Measurements from ENCODE around the gene RREB1. TPM values are rescaled to one million over a fixed set of nuclear protein-coding genes. Genes with fewer than 3 reads are reported as not detected.

RREB1 gene
- total RNA-seq, 2 experiments from 2014 or later, result 17.4 to 18.5 TPM

DNA sequence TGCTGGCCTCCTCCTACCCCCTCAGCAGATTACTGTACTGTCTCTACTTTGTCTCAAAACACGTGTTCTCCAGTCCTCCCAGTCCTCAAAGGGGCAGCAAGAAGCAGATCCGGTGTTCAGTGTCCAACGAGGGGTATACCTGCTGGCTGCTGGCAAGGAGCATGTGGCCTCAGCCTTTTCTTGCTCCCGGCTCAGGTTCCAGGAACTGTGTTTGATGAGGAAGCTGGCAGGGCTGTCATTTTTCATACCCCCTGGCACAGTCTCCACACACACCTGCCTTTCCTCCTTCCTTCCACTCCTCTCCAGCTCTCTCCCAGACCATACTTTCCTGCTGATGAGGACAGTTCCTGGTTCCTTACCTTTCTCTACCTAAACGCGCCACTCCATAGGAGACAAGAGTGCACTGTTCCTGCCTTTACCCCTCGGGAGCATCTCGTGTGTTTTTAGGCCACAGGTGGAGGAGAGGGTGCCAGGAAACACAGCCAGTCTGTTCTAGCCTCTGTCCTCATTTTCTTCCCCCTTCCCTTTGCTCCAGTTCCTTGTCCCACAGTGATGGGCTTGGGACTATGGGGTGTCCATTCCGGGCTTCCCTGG lies 128.0 kb downstream of the RREB1 start:
- Mint-ChIP-seq H3K4me3 (no peak overlapping the region), H3K36me3 (peaks cover 17% of the 10 kb centered on the region), H3K27ac (no peak overlapping the region), H3K9me3 (no peaks in the 10 kb centered on the region), H3K4me1 (peaks cover 18% of the 10 kb centered on the region), H3K27me3 (no peaks in the 10 kb centered on the region)
- no peak for DNase-seq

DNA sequence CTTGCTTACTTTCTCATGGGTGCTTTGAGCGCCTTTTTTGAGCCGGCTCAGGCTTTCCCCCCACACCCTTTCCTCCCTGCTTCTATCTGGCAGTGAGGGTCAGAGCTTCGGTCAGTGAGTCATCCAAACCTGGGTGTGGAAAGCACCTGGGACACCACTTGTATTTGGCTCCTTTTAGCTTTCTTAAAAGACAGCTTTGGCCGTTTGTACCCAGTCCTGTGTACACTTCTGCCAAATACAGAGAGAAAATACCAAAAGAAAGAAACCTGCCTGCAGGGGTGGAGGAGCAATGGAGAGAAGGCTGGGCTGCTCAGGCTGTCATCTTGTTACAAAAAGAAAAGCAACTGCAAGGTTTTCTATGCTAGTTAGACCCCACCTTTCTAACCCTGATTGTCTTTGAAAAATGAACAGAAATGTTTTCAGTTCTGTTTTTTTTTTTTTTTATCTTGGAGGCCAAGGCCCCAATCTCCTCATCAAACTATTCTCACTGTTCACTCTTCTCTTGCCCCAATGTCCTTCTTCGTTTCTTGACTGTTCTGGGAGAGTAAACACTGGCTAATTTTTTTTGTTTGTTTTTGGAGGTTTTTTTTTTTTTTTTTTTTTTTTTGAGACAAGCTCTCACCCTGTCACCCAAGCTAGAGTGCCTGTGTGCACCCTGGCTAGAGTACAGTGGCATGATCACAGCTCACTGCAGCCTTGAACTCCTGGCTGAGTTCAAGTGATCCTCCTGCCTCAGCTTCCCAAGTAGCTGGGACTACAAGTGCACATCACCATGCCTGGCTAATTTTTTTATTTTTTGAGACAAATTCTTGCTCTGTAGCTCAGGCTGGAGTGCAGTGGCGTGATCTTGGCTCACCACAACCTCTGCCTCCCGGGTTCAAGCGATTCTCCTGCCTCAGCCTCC lies 128.8 kb downstream of the RREB1 start:
- H3K9me3 Mint-ChIP-seq, result no peaks in the 10 kb centered on the region
- no peaks in the 10 kb centered on the region for H3K27me3 Mint-ChIP-seq
- peak overlapping the region; percentile 67 for H3K27ac Mint-ChIP-seq
- peaks cover 18% of the 10 kb centered on the region for H3K4me1 Mint-ChIP-seq
- H3K36me3 Mint-ChIP-seq, result peaks cover 14% of the 10 kb centered on the region
- no peak for DNase-seq
- H3K4me3 Mint-ChIP-seq, result no peak overlapping the region

- H3K36me3 Mint-ChIP-seq, result peaks cover 6% of the 10 kb centered on the region
- H3K27me3 Mint-ChIP-seq, result no peaks in the 10 kb centered on the region
- H3K27ac Mint-ChIP-seq, result no peak overlapping the region
- H3K4me1 Mint-ChIP-seq, result peaks cover 18% of the 10 kb centered on the region
- DNase-seq, result no peak
- H3K9me3 Mint-ChIP-seq, result no peaks in the 10 kb centered on the region
- no peak overlapping the region for H3K4me3 Mint-ChIP-seq
Observed at GRCh38 chr6:7237653-7238188, 130.0 kb downstream of the RREB1 start.

DNA sequence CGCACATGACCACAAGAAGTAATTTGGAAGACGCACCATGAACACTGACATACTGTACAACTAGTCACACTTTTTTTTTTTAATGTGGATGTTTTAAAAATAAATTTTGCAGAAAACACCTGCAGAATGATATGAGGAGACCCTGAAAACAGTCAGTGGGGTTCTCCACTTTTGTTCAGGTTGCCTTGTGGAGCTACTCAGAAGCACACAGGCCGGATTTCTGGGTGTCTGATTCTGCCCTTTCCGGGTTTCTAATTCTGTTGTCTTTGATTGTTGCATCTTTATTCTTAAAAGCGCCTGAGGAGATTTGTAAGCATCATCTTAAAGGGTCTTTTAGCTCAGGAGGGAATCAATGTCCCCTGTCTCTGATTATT lies 130.8 kb downstream of the RREB1 start:
- DNase-seq, result no peak
- Mint-ChIP-seq H3K27me3 (no peaks in the 10 kb centered on the region), H3K4me1 (peaks cover 24% of the 10 kb centered on the region), H3K27ac (no peak overlapping the region), H3K9me3 (no peaks in the 10 kb centered on the region), H3K4me3 (no peak overlapping the region), H3K36me3 (peaks cover 6% of the 10 kb centered on the region)

GRCh38 chr6:7238900-7239589 lies 131.3 kb downstream of the RREB1 start:
- H3K36me3 Mint-ChIP-seq, result peaks cover 4% of the 10 kb centered on the region
- H3K27ac Mint-ChIP-seq, result no peak overlapping the region
- no peaks in the 10 kb centered on the region for H3K27me3 Mint-ChIP-seq

DNA sequence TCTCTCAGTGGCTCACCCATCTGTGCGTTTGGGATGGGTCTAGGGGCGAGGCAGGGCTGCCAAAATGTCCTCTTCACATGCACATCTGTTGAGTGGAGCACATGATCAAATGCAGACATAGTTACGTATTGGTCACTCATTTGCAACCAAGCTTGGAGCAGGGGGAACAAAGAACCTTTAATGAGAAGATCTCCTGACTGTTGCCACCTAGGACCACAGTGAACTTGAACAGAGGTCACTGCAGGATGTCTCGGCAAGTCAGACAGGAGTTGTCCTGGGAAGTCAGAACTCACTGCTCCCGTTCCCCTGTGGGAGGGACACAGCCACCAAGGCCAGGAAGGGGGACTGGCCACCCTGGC lies 131.8 kb downstream of the RREB1 start:
- DNase-seq, result no peak
- no peak overlapping the region for H3K27ac Mint-ChIP-seq
- H3K9me3 Mint-ChIP-seq, result no peaks in the 10 kb centered on the region
- H3K27me3 Mint-ChIP-seq, result no peaks in the 10 kb centered on the region
- H3K4me1 Mint-ChIP-seq, result peaks cover 21% of the 10 kb centered on the region
- H3K4me3 Mint-ChIP-seq, result no peak overlapping the region
- H3K36me3 Mint-ChIP-seq, result peaks cover 4% of the 10 kb centered on the region

More at GRCh38 chr6:7238900-7239589, 131.3 kb downstream of the RREB1 start:
- peaks cover 21% of the 10 kb centered on the region for H3K4me1 Mint-ChIP-seq
- no peaks in the 10 kb centered on the region for H3K9me3 Mint-ChIP-seq
- DNase-seq, result peak; percentile 81
- H3K4me3 Mint-ChIP-seq, result no peak overlapping the region

GRCh38 chr6:7240351-7240750 lies 132.6 kb downstream of the RREB1 start:
- Mint-ChIP-seq H3K9me3 (no peaks in the 10 kb centered on the region), H3K4me1 (peaks cover 21% of the 10 kb centered on the region), H3K27ac (no peak overlapping the region), H3K27me3 (no peaks in the 10 kb centered on the region), H3K36me3 (peaks cover 4% of the 10 kb centered on the region), H3K4me3 (no peak overlapping the region)
- no peak for DNase-seq

DNA sequence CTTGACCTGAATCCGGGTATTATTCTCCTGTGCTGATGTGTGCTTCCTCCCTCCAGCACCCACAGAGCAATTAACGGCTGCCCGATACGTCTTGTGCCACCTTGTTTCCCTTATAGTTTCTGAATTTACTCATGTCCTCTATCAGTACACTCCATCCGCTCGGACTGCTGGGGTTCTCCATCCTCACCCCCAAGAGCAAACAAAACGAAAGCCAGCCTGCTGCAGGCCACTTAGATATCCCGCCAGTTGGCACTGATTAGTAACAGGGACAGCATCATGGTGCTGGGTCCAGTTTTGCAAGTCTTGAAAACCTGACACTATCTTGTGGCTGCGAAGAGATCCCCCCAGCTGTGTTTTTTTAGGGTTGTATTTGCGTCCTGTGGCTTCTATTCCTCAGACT lies 133.4 kb downstream of the RREB1 start:
- H3K27ac Mint-ChIP-seq, result no peak overlapping the region
- H3K27me3 Mint-ChIP-seq, result no peaks in the 10 kb centered on the region
- no peak overlapping the region for H3K4me3 Mint-ChIP-seq
- H3K36me3 Mint-ChIP-seq, result peaks cover 7% of the 10 kb centered on the region
- DNase-seq, result no peak
- H3K4me1 Mint-ChIP-seq, result peaks cover 20% of the 10 kb centered on the region
- H3K9me3 Mint-ChIP-seq, result no peaks in the 10 kb centered on the region

GRCh38 chr6:7241709-7242645 lies 134.2 kb downstream of the RREB1 start:
- no peaks in the 10 kb centered on the region for H3K27me3 Mint-ChIP-seq
- H3K4me1 Mint-ChIP-seq, result peaks cover 17% of the 10 kb centered on the region
- no peaks in the 10 kb centered on the region for H3K9me3 Mint-ChIP-seq
- H3K27ac Mint-ChIP-seq, result no peak overlapping the region
- H3K4me3 Mint-ChIP-seq, result no peak overlapping the region
- no peak for DNase-seq
- peaks cover 6% of the 10 kb centered on the region for H3K36me3 Mint-ChIP-seq

GRCh38 chr6:7242835-7243178 lies 135.0 kb downstream of the RREB1 start:
- Mint-ChIP-seq H3K4me3 (no peak overlapping the region), H3K4me1 (peaks cover 17% of the 10 kb centered on the region), H3K27ac (no peak overlapping the region), H3K27me3 (no peaks in the 10 kb centered on the region), H3K9me3 (no peaks in the 10 kb centered on the region), H3K36me3 (peaks cover 6% of the 10 kb centered on the region)
- DNase-seq, result no peak

DNA sequence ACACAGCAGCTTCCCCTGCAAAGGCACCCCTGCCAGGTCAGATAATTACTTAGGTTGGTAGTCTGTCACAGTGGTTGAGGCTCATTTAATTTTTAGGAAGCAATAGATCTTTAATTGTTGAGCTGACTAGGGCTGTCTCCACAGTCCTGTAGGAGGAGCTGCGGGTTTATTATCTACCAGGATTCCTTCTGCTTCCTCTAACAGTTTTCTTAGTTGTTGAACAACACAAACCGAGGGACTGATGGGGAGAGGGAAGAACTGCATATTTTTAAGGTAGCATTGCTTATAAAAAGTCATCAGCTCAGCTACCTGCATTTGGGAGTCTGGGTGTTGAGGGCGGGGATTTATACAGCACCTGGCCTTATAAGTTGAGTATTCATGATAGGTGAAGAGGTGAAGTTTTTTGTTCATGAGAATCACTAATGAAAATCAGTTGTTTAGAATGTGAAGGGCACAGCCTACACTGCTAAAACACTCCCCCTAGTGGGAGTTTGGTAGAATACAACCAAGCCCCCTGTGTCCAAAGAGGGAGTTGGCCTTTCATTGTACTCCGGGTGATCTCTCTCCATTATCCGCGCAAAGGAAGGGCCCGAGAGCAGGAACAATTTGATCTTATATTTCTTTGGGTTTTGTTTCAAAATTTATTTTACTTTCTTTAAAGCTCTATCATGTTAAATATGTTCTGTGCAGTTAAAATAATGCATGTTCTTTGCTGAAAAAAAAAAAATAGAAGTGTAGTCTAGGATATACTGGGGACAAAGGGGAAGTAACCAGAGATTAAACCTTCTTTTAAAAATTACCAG lies 135.6 kb downstream of the RREB1 start:
- no peaks in the 10 kb centered on the region for H3K9me3 Mint-ChIP-seq

DNA sequence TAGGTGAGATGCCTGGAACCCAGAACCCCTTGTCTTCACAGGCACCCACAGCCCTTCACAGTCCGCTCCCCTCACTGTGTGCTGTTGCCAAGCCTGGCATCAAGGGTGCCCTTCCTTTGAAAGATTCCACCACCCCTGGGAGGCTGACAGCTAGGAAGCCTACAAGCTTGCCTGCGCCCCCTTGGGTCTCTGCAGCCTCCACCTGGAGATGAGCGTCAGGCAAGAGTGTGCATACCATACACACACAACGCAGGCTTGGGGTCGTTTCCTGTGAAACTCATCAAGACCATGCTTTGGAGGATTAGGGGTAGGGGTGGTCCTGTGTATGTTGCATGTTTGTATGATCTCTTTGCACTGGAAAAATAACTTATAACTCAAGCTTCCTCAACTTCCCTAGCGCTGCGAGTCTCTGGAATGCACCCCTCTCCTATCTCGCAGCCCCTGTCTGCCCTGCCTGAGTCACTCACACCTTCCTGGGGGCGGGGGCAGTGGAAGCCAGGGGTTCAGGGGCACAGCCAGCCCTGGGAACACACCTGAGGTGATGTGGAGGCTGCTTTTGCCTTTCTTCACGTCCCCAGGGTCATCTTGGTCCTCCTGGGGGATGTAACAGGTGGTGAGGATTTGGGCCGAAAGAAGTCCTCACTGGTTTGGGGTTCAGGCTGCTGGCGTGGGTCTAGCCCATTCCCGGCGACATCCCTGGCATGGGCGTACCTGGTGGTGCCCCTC lies 138.1 kb downstream of the RREB1 start:
- Mint-ChIP-seq H3K27me3 (no peaks in the 10 kb centered on the region), H3K27ac (no peak overlapping the region), H3K4me3 (no peak overlapping the region), H3K9me3 (no peaks in the 10 kb centered on the region), H3K4me1 (peaks cover 13% of the 10 kb centered on the region), H3K36me3 (peaks cover 8% of the 10 kb centered on the region)
- DNase-seq, result no peak

More for the DNA sequence above, 135.6 kb downstream of the RREB1 start:
- Mint-ChIP-seq H3K27me3 (no peaks in the 10 kb centered on the region), H3K36me3 (peaks cover 6% of the 10 kb centered on the region), H3K4me3 (no peak overlapping the region), H3K4me1 (peaks cover 17% of the 10 kb centered on the region), H3K27ac (no peak overlapping the region)
- DNase-seq, result peak; percentile 33

GRCh38 chr6:7246401-7247178 lies 138.8 kb downstream of the RREB1 start:
- H3K27ac Mint-ChIP-seq, result no peak overlapping the region
- H3K9me3 Mint-ChIP-seq, result no peaks in the 10 kb centered on the region
- H3K27me3 Mint-ChIP-seq, result no peaks in the 10 kb centered on the region
- DNase-seq, result no peak
- no peak overlapping the region for H3K4me3 Mint-ChIP-seq
- H3K4me1 Mint-ChIP-seq, result peaks cover 13% of the 10 kb centered on the region
- peaks cover 8% of the 10 kb centered on the region for H3K36me3 Mint-ChIP-seq

Measured in activated naive CD8-positive, alpha-beta T cell treated with anti-CD3 and anti-CD28 coated beads for 36 hours (primary cell).